ENCODE data around the gene RIT1.

RIT1 gene, protein sequence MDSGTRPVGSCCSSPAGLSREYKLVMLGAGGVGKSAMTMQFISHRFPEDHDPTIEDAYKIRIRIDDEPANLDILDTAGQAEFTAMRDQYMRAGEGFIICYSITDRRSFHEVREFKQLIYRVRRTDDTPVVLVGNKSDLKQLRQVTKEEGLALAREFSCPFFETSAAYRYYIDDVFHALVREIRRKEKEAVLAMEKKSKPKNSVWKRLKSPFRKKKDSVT

DNA sequence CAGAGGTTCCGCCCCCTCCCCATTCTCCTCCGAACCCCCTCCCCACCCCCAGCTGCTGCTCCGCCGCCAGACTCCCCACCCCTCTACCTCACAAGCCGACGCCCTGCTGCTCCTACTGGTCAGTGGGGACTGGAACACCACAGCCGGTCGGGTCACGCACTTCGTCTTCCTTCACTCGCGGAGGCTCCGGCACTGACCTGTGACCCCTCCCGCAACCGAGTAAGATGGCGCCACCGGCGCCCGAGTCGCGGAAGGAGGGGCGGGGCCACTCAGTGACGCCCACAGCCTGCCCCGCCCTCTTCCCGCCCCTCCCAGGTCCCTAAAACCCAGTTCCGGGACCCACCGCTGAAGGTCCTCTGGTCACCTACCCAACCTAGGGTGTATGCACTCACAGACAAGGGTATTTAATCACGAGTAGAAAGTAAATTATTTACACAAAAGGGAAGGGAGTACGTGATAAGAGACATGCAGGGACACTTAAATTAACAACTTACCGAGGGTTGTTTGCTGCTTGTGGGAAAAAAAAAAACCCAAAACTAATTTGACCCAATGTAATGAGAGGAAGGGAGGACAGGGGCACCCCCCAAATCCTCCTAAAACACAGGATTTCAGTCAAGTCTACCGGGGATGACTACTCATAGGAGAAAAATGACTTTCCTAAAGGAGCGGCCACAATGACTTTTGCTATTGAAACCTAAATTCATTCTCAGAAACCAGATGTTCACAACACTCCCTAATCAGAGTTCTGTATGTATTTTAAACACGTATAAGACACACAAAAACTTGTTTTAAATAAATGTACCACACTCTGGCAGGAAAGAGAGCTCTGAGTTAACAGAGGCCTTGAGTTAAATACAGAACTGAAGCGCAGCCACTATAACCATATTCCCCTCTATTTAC is at the start of gene RIT1:
Gene RIT1, minus strand, starts transcription at position 194 of the 900 bp plus-strand sequence. CDS start 588 bp downstream, outside the sequence.
- peak; percentile 72 to 83 (median 74) for DNase-seq (ENCODE audit: low read depth in 3 of 3)

DNA sequence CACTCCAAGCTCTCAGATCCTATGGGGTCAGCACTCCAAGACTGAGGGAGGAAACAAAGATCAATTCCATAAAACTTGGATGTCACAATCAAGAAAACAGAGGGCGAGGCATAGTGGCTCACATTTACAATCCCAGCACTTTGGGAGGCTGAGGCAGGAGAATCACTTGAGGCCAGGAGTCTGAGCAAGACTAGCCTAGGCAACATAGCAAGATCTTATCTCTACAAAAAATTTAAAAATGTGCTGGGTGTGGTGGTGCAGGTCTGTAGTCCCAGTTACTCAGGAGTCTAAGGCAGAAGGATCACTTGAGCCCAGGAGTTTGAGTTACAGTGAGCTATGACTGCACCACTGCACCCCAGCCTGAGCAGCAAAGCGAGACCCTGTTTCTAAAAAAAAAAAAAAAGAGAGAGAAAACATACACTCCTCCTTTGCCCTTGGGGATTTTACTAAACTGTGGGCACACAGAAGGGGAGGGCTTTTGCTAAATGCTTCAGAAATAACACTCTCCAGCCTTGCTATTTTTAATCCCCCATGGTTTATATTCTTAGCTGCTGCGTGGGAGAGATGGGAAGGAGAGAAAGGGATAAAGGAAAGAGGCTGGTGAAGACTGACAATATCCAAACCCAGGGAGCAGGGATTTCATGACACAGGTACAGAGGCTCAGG is 49.1 kb upstream of the RIT1 start:
- no peak for DNase-seq (ENCODE audit: low read depth in 3 of 3)

- no peak for DNase-seq (ENCODE audit: low read depth in 3 of 3)
These were observed 46.3 kb upstream of the RIT1 start for GRCh38 chr1:155957411-155957915.

DNA sequence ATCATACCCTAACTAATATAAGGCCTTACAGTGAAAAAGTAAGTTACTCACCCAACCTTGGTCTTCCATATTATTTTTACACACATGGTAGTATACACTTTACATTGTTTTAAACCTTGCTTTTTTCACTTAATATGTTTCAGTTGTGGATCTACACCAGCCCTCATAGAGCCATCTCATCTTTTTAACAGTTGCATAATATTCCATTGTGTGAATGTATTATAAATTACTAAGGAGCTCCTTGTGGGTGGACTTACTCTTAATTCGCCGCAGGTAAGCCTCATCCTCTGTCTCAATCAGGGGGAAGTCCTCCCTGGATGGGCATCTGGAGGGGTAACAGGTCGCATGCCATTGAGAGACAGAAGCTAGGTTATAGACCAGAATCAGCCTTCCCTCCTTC is 43.5 kb upstream of the RIT1 start:
- DNase-seq (ENCODE audit: low read depth in 3 of 3): no peak

DNA sequence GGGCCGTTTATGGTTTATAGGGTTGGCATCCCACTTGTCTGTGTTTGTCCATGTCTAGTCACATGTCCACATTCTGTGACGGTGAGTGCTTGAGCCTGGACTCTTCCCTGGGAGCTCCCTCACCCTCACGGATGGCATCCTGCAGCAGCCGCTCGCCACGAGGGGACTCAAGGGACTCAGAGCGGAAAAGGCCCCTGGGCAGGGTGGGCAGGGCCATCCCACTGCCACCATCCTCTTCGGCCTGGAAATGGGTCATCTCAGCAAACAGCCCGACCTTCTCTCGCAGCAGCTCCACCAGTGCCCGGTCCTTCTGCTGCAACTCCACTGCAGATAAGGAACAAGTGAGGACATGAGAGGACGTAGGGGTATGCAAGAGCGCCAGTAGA is 41.3 kb upstream of the RIT1 start:
- no peak for DNase-seq (ENCODE audit: low read depth in 3 of 3)

DNA sequence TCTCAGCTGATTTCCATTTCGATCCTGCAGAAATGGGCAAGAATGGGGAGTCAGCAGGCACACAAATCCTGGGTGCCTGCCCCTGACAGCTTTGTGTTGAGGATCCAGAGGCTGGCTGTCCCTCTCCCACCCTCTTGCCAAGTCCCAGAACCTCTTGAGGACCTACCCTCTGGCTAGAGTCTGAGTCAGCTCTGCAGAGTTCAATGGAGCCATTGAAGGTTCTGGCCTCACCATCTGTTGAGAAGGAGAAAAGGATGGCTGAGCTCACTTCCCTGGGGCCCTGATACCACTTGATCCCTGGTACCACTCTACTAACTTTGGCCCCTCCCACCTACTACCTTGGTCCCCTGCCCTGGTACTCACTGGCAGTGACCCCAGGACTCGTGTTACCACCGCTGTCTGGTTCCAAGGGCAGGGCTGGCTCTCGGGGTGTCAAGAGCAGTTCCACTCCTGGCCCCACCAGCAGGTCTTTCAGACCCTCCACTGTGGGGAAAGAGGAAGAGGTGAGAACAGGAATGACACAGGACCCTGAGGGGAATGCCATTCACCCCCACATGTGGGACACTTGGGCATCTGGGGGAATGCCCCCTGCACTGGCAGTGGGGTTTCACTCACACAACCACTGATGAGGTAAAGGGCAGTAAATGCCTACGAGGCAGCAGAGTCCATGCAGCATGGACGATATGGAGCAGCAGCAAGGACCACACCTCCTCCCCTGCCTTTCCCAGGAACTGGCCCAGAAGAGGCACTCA is 40.8 kb upstream of the RIT1 start:
- DNase-seq (ENCODE audit: low read depth in 3 of 3): no peak

DNA sequence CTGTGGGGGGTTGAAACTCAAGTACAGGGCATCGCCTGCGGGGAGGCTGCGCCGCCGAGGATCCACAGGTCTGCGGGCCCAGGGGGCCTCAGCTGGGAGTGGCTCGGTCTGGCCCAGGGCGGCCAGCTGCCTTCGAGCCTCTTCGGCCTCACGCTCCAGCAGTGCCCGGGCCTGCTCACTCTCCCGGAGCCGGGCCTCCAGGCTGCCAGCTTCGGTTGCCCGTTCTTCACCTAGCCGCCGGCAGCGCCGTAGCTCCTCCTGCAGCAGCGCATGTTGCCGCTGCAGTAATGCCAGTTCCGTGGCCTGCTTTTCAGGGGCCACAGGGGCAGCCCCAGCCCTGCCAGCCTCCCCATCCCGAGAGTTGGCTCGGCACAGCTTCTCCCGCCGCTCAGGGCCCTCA is 39.7 kb upstream of the RIT1 start:
- no peak for DNase-seq (ENCODE audit: low read depth in 3 of 3)

GRCh38 chr1:155947741-155948140 is 36.6 kb upstream of the RIT1 start:
- no peak for DNase-seq (ENCODE audit: low read depth in 3 of 3)

DNA sequence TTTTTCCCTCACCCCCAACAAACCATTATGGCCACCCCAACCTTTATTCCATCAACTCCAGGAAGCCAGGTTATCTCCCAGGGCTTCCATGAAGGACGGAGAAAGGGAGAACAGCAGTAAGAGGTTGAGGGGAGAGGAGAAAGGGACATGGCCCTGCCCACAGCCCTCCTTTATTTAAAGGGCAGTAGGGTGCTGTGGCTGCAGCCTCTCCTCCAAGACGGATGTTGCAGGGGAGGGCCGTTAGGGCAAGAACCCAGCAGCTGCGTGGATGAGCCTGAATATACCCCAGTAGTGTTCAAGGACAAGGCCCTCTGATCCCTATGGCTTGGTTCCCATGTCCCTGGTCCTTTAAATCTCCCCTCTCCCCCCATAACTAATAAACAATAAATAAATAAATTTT is 36.1 kb upstream of the RIT1 start:
- no peak for DNase-seq (ENCODE audit: low read depth in 3 of 3)

DNA sequence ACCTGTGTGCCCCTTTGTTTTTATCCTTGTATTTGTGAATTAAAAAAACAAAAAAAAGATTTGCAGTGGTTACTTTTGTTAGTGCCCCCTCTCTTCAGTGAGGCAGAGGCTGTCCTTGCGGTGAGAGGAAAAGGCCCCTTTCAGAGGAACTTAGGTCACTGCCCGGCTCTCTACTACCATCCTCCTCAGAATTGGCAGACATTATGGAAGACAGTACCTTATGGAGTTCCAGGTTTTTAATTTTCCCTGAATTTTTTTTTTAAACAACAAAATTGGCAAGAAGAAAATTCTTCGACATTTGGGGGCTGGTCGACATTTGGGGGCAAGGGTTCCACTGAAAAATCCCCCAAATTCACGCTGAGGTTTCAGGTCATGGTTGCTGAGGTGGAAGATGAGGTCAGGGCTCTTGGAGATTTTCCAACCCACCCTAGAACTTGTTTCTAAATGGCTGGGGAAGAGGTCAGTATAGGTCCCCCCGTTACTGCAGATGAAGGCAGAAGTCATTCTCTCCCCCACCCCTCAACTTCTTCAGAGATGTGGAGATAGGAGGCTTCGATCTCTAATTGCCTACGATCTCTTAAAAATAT is 35.6 kb upstream of the RIT1 start:
- DNase-seq (ENCODE audit: low read depth in 3 of 3): no peak

GRCh38 chr1:155944444-155944799 is 33.3 kb upstream of the RIT1 start:
- DNase-seq (ENCODE audit: low read depth in 3 of 3): no peak

- DNase-seq (ENCODE audit: low read depth in 3 of 3): no peak
These were observed 31.5 kb upstream of the RIT1 start for GRCh38 chr1:155942578-155943141.

GRCh38 chr1:155941845-155942531 is 30.8 kb upstream of the RIT1 start:
- no peak for DNase-seq (ENCODE audit: low read depth in 3 of 3)

GRCh38 chr1:155940993-155941844 is 30.1 kb upstream of the RIT1 start, which contains the start of gene RXFP4:
Gene RXFP4, plus strand, starts transcription at chr1:155941638. Its CDS starts 72 bp downstream, at chr1:155941710.
- DNase-seq (ENCODE audit: low read depth in 3 of 3): no peak

DNA sequence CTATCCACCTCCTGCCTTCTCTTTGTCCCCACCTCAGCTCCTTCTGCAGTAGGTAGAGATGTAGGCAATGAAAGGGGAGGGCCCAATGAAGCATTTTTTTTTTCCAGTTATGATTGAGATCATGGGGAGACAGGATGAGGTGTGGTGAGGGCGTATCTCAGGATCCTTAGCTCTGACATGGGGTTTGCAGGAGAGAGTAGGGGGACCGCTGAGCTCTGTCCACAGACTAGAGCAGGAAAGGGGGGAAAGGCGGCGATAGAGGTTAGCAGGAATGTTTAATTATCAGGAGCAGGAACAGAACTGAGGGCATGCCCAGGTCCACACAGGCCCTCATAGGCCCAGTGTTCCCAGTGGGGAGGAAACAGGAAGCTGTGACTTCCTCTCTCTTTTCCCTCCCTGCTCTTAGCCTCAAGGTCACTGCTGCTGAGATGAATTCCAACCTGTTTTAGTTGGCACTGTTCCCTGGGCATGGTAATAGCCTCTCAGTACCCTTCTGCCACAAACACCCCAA is 29.4 kb upstream of the RIT1 start:
- no peak for DNase-seq (ENCODE audit: low read depth in 3 of 3)

DNA sequence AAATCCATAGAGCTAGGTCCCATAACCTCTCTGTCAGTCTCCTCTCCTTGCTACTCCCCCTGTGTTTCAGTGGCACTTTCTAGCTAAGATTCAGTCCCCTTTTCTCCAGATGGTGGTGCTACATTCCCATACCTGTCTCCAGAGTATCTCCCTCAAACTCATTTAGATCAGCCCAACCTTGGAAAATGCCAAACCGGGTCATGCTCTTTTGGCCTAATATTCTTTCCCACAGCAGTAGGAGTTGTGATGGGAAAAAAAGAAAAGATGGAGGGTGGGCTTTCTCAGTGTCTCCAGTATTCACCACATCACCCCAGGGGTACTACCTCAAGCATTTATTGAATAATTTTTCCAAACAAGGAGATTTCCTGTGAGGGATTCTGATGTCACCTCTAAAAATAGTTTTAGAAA is 27.1 kb upstream of the RIT1 start:
- no peak for DNase-seq (ENCODE audit: low read depth in 3 of 3)

- no peak for DNase-seq (ENCODE audit: low read depth in 3 of 3)
These were observed 23.9 kb upstream of the RIT1 start for GRCh38 chr1:155934936-155935590.

GRCh38 chr1:155934097-155934935 is 23.2 kb upstream of the RIT1 start, which contains the start of gene KHDC4:
Gene KHDC4, minus strand, starts transcription at chr1:155934413. Its CDS starts 40 bp downstream, at chr1:155934373.
- DNase-seq (ENCODE audit: low read depth in 3 of 3): peak; percentile 84 to 91 (median 91)

Data from stimulated activated CD4-positive, alpha-beta T cell treated with anti-CD3 and anti-CD28 coated beads, TNF-alpha, amount 100 ng/mL, for 24 hours (primary cell).